ENCODE results near the gene KCNQ5.

Gene KCNQ5

GRCh38 chr6:72676995-72677394 is 55.1 kb downstream of the KCNQ5 start:
- no peak for DNase-seq (ENCODE audit: low read depth)

GRCh38 chr6:72677740-72678139 is 55.9 kb downstream of the KCNQ5 start:
- no peak for DNase-seq (ENCODE audit: low read depth)

- no peak for DNase-seq (ENCODE audit: low read depth)
Measured at GRCh38 chr6:72683797-72684196, 61.9 kb downstream of the KCNQ5 start.

GRCh38 chr6:72689107-72689954 is 67.5 kb downstream of the KCNQ5 start:
- no peak for DNase-seq (ENCODE audit: low read depth)

- DNase-seq (ENCODE audit: low read depth), result no peak
Measured at GRCh38 chr6:72691249-72691648, 69.4 kb downstream of the KCNQ5 start.

GRCh38 chr6:72696055-72696454 is 74.2 kb downstream of the KCNQ5 start:
- no peak for DNase-seq (ENCODE audit: low read depth)

GRCh38 chr6:72699159-72699558 is 77.3 kb downstream of the KCNQ5 start:
- no peak for DNase-seq (ENCODE audit: low read depth)

GRCh38 chr6:72702421-72702820 is 80.6 kb downstream of the KCNQ5 start:
- no peak for DNase-seq (ENCODE audit: low read depth)

GRCh38 chr6:72703093-72703492 is 81.2 kb downstream of the KCNQ5 start:
- DNase-seq (ENCODE audit: low read depth), result no peak

- no peak for DNase-seq (ENCODE audit: low read depth)
Measured at GRCh38 chr6:72704979-72705378, 83.1 kb downstream of the KCNQ5 start.

- no peak for DNase-seq (ENCODE audit: low read depth)
Measured at GRCh38 chr6:72709431-72709830, 87.6 kb downstream of the KCNQ5 start.

- DNase-seq (ENCODE audit: low read depth), result no peak
Measured at GRCh38 chr6:72711731-72712130, 89.9 kb downstream of the KCNQ5 start.

GRCh38 chr6:72712910-72713309 is 91.0 kb downstream of the KCNQ5 start:
- no peak for DNase-seq (ENCODE audit: low read depth)

- no peak for DNase-seq (ENCODE audit: low read depth)
Measured at GRCh38 chr6:72715119-72715518, 93.3 kb downstream of the KCNQ5 start.

- DNase-seq (ENCODE audit: low read depth), result no peak
Measured at GRCh38 chr6:72716916-72717315, 95.1 kb downstream of the KCNQ5 start.

GRCh38 chr6:72720464-72720863 is 98.6 kb downstream of the KCNQ5 start:
- no peak for DNase-seq (ENCODE audit: low read depth)

- no peak for DNase-seq (ENCODE audit: low read depth)
Measured at GRCh38 chr6:72721346-72721745, 99.5 kb downstream of the KCNQ5 start.

GRCh38 chr6:72724545-72724944 is 102.7 kb downstream of the KCNQ5 start:
- DNase-seq (ENCODE audit: low read depth), result no peak

- no peak for DNase-seq (ENCODE audit: low read depth)
Measured at GRCh38 chr6:72728706-72729343, 107.0 kb downstream of the KCNQ5 start.

- DNase-seq (ENCODE audit: low read depth), result no peak
Measured at GRCh38 chr6:72733045-72733444, 111.2 kb downstream of the KCNQ5 start.

GRCh38 chr6:72738091-72738490 is 116.2 kb downstream of the KCNQ5 start:
- no peak for DNase-seq (ENCODE audit: low read depth)

GRCh38 chr6:72739368-72739779 is 117.5 kb downstream of the KCNQ5 start:
- DNase-seq (ENCODE audit: low read depth), result no peak

GRCh38 chr6:72740135-72740534 is 118.3 kb downstream of the KCNQ5 start:
- no peak for DNase-seq (ENCODE audit: low read depth)

GRCh38 chr6:72741083-72741482 is 119.2 kb downstream of the KCNQ5 start:
- no peak for DNase-seq (ENCODE audit: low read depth)
